MM.1S (cell line): ENCODE data around the gene MGAT5.

Experiments used
- CTCF ChIP-seq: fragments of 300-600 bp; sonication (generic); IDR thresholded peaks from 2 replicates; pipeline ENCODE4 v1.5.1; 2016; ENCODE audit warnings: antibody characterized with exemption, low read length, mixed read lengths
- EZH2 ChIP-seq: fragments of 300-600 bp; sonication (generic); optimal IDR thresholded peaks from 2 replicates; pipeline ENCODE3; 2017; ENCODE audit warnings: low read depth, mild to moderate bottlenecking, antibody characterized with exemption, low read length, mixed read lengths
- EZH2phosphoT487 ChIP-seq: fragments of 300-600 bp; sonication (generic); IDR thresholded peaks from 2 replicates; pipeline ENCODE4 v1.6.1; 2018; ENCODE audit warnings: antibody characterized with exemption, low read length

GRCh38 chr2:134395779-134396178 is 141.9 kb downstream of the MGAT5 start:
- TF ChIP-seq CTCF, result no peak
- no peak for TF ChIP-seq EZH2phosphoT487
- TF ChIP-seq EZH2, result no peak
